Lower lobe of right lung (tissue), 2 donors: ENCODE data around the gene ZFP57. TPM values are rescaled to one million over a fixed set of nuclear protein-coding genes. Genes with fewer than 3 reads are reported as not detected.

ENCODE experiments used
- ATAC-seq, 2 donors: fragments of 200-7000 bp; cut with Tn5 transposase; one replicate each; pipeline ENCODE4 v1.9.1; 2020 to 2022; ENCODE audit warnings: mild to moderate bottlenecking in 2 of 2, moderate library complexity in 2 of 2
- DNase-seq: peaks from one replicate; pipeline ENCODE4 v3.0.0-alpha.2; 2020
- H3K27ac ChIP-seq: fragments of 200-600 bp; one replicate; pipeline ENCODE4 v1.8.0; 2022
- H3K27me3 ChIP-seq: fragments of 200-600 bp; one replicate; pipeline ENCODE4 v1.8.0; 2022; ENCODE audit warnings: low read depth
- H3K36me3 ChIP-seq: fragments of 200-600 bp; one replicate; pipeline ENCODE4 v1.8.0; 2022; ENCODE audit warnings: mild to moderate bottlenecking
- H3K4me1 ChIP-seq: fragments of 200-600 bp; one replicate; pipeline ENCODE4 v1.8.0; 2022
- H3K4me3 ChIP-seq: fragments of 200-600 bp; one replicate; pipeline ENCODE4 v1.8.0; 2022; ENCODE audit warnings: mild to moderate bottlenecking
- H3K9me3 ChIP-seq: fragments of 200-600 bp; one replicate; pipeline ENCODE4 v1.8.0; 2022
- CTCF ChIP-seq: fragments of 200-600 bp; IDR thresholded peaks from one replicate; pipeline ENCODE4 v1.8.0; 2022; ENCODE audit warnings: antibody characterized with exemption, mild to moderate bottlenecking
- intact Hi-C: fragments of 100-400 bp; cut with DNase I; formaldehyde crosslinking; loops from one replicate; pipeline ENCODE4 v1.11.0; 2022
- total RNA-seq: library from RNA; stranded (reverse); fragmentation: NEBNext Ultra II Directional; extraction: Animal tissue kit (Norgen Biotek cat#: 25700); gene quantifications from one replicate; pipeline ENCODE4 v1.2.1, GENCODE V29; 2021
- donor health status: DM: no; HTN: yes; CAD: no; lungs with severe emphysema.

ZFP57 gene
- total RNA-seq, 1 donor from 2014 or later: not detected

GRCh38 chr6:29624520-29624961 lies 56.4 kb downstream of the ZFP57 start:
- no peaks in the 10 kb centered on the region for H3K9me3 ChIP-seq
- ATAC-seq: no peak
- peaks cover 32% of the 10 kb centered on the region for H3K36me3 ChIP-seq
- no peak for DNase-seq
- intact Hi-C loops: no loop called here
- H3K4me3 ChIP-seq: no peak overlapping the region
- peaks cover 10% of the 10 kb centered on the region for H3K4me1 ChIP-seq
- no peak for TF ChIP-seq CTCF
- H3K27ac ChIP-seq: no peak overlapping the region
- no peaks in the 10 kb centered on the region for H3K27me3 ChIP-seq

Other genes with a start within 250 kb of the ZFP57 start
- gene OR10C1, start 241.8 kb downstream of the ZFP57 start, total RNA-seq: not detected
- not detected for gene OR11A1, start 224.1 kb downstream of the ZFP57 start, total RNA-seq
- not detected for gene OR2H1, start 224.0 kb downstream of the ZFP57 start, total RNA-seq
- 0.50 TPM for gene MAS1L, start 193.2 kb downstream of the ZFP57 start, total RNA-seq
- 1.9 TPM for gene UBD, start 121.4 kb downstream of the ZFP57 start, total RNA-seq
- not detected for gene OR2H2, start 96.0 kb downstream of the ZFP57 start, total RNA-seq
- gene GABBR1, start 48.0 kb downstream of the ZFP57 start, total RNA-seq: 38.5 TPM
- gene MOG, start 24.1 kb downstream of the ZFP57 start, total RNA-seq: not detected
- gene HLA-F, start 42.3 kb upstream of the ZFP57 start, total RNA-seq: 176 TPM
- gene HLA-G, start 146.7 kb upstream of the ZFP57 start, total RNA-seq: 1.8 TPM